ENCODE data around the gene RAD51B.

DNA sequence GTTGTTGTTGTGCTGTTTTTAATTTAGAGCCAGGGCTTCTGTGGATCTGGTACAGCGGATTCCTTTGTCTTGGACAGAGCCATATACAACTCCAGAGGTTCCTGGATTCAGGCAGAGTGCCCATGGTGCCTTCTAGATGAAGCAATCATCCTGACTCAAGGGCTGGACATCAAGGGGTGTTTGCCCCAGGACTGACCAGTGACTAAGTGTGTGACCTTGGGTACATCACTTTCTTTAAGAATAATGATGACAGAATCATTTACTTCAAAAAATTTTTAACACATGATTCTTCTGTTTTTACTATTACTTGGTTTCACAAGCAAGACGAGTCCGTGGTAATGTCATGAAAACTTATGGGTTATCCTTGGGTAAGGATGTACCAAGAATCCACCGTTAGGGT lies 576.0 kb downstream of the RAD51B start:
- TF ChIP-seq, protein P1, sequence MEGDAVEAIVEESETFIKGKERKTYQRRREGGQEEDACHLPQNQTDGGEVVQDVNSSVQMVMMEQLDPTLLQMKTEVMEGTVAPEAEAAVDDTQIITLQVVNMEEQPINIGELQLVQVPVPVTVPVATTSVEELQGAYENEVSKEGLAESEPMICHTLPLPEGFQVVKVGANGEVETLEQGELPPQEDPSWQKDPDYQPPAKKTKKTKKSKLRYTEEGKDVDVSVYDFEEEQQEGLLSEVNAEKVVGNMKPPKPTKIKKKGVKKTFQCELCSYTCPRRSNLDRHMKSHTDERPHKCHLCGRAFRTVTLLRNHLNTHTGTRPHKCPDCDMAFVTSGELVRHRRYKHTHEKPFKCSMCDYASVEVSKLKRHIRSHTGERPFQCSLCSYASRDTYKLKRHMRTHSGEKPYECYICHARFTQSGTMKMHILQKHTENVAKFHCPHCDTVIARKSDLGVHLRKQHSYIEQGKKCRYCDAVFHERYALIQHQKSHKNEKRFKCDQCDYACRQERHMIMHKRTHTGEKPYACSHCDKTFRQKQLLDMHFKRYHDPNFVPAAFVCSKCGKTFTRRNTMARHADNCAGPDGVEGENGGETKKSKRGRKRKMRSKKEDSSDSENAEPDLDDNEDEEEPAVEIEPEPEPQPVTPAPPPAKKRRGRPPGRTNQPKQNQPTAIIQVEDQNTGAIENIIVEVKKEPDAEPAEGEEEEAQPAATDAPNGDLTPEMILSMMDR (conservative IDR thresholded peaks at IDR 0.05; ENCODE audit: low read depth, low read length), result no peak
- no peak for TF ChIP-seq EZH2 (IDR thresholded peaks at IDR 0.05; ENCODE audit: borderline replicate concordance, low read depth, low read length, poor library complexity, severe bottlenecking)

All from A673 (cell line).